SK-N-SH treated with all-trans-retinoic acid at 6 μM for 48 hours (cell line): ENCODE results near the gene SMARCC1.
"Not testable (repeated sequence)": the region's sequence is repeated elsewhere in the genome, so short reads cannot be mapped to it uniquely, and the experiment has no call there.

Experiments
- ATAC-seq: fragments of 200-7000 bp; cut with Tn5 transposase; 3 replicates; pipeline ENCODE4 v1.9.1; 2020; ENCODE audit warnings: mild to moderate bottlenecking, moderate library complexity
- ARNTL ChIP-seq: fragments of 450-650 bp; formaldehyde crosslinking; IDR thresholded peaks from 2 replicates; pipeline ENCODE4 v1.5.0; 2020; ENCODE audit warnings: low read depth, mild to moderate bottlenecking, moderate library complexity, borderline replicate concordance
- BACH2 ChIP-seq: fragments of 250-450 bp; sonication (Bioruptor Pico); IDR thresholded peaks from 2 replicates; pipeline ENCODE4 v1.9.0; 2021; ENCODE audit warnings: mild to moderate bottlenecking, borderline replicate concordance
- CREB5 ChIP-seq: fragments of 250-450 bp; sonication (Bioruptor Pico); IDR thresholded peaks from 2 replicates; pipeline ENCODE4 v1.5.1; 2020; ENCODE audit warnings: low read depth, mild to moderate bottlenecking, moderate library complexity
- CSDC2 ChIP-seq: fragments of 250-450 bp; sonication (Bioruptor Pico); IDR thresholded peaks from 2 replicates; pipeline ENCODE4 v1.5.0; 2020; ENCODE audit warnings: mild to moderate bottlenecking, moderate library complexity
- CSRNP3 ChIP-seq: fragments of 250-450 bp; sonication (Bioruptor Pico); IDR thresholded peaks from 2 replicates; pipeline ENCODE4 v1.5.1; 2021; ENCODE audit warnings: mild to moderate bottlenecking, moderate library complexity
- ESRRG ChIP-seq: fragments of 250-450 bp; sonication (Bioruptor Pico); IDR thresholded peaks from 2 replicates; pipeline ENCODE4 v1.6.1; 2021; ENCODE audit warnings: mild to moderate bottlenecking
- GLIS3 ChIP-seq: fragments of 250-450 bp; sonication (Bioruptor Pico); IDR thresholded peaks from 2 replicates; pipeline ENCODE4 v1.5.0; 2020; ENCODE audit warnings: mild to moderate bottlenecking, moderate library complexity
- ISL1 ChIP-seq: fragments of 250-450 bp; sonication (Bioruptor Pico); IDR thresholded peaks from 2 replicates; pipeline ENCODE4 v2.1.2; 2022; ENCODE audit warnings: mild to moderate bottlenecking, moderate library complexity
- OSR1 ChIP-seq: fragments of 250-450 bp; sonication (Bioruptor Pico); IDR thresholded peaks from 2 replicates; pipeline ENCODE4 v1.8.0; 2022; ENCODE audit warnings: moderate library complexity, mild to moderate bottlenecking, inconsistent platforms
- PATZ1 ChIP-seq: fragments of 250-450 bp; sonication (Bioruptor Pico); IDR thresholded peaks from 2 replicates; pipeline ENCODE4 v1.8.0; 2020; ENCODE audit warnings: mild to moderate bottlenecking, moderate library complexity, borderline replicate concordance
- POU6F1 ChIP-seq: fragments of 250-450 bp; sonication (Bioruptor Pico); IDR thresholded peaks from 2 replicates; pipeline ENCODE4 v1.8.0; 2021; ENCODE audit warnings: low read depth, mild to moderate bottlenecking, moderate library complexity, borderline replicate concordance
- PPARA ChIP-seq: fragments of 250-450 bp; sonication (Bioruptor Pico); IDR thresholded peaks from 2 replicates; pipeline ENCODE4 v1.5.0; 2020; ENCODE audit warnings: mild to moderate bottlenecking, borderline replicate concordance
- RARB ChIP-seq: fragments of 250-450 bp; sonication (Bioruptor Pico); IDR thresholded peaks from 2 replicates; pipeline ENCODE4 v1.8.0; 2021; ENCODE audit warnings: mild to moderate bottlenecking, moderate library complexity
- SNAI2 ChIP-seq: fragments of 250-450 bp; sonication (Bioruptor Pico); IDR thresholded peaks from 2 replicates; pipeline ENCODE4 v1.5.0; 2020; ENCODE audit warnings: mild to moderate bottlenecking, moderate library complexity
- TSHZ2 ChIP-seq: fragments of 250-450 bp; sonication (Bioruptor Pico); IDR thresholded peaks from 2 replicates; pipeline ENCODE4 v1.5.0; 2020; ENCODE audit warnings: mild to moderate bottlenecking, moderate library complexity
- ZC3H10 ChIP-seq: fragments of 250-450 bp; sonication (Bioruptor Pico); IDR thresholded peaks from 2 replicates; pipeline ENCODE4 v1.5.1; 2021; ENCODE audit warnings: mild to moderate bottlenecking, moderate library complexity
- ZFP30 ChIP-seq: fragments of 450-650 bp; formaldehyde crosslinking; IDR thresholded peaks from 2 replicates; pipeline ENCODE4 v1.5.0; 2022; ENCODE audit warnings: mild to moderate bottlenecking, moderate library complexity
- ZNF565 ChIP-seq: fragments of 450-650 bp; formaldehyde crosslinking; conservative IDR thresholded peaks from 2 replicates; pipeline ENCODE4 v1.5.0; 2020; ENCODE audit warnings: low read depth, mild to moderate bottlenecking, moderate library complexity
- ZNF70 ChIP-seq: fragments of 450-650 bp; formaldehyde crosslinking; IDR thresholded peaks from 2 replicates; pipeline ENCODE4 v1.5.0; 2020; ENCODE audit warnings: mild to moderate bottlenecking, moderate library complexity
- ZNF8 ChIP-seq: fragments of 450-650 bp; formaldehyde crosslinking; IDR thresholded peaks from 2 replicates; pipeline ENCODE4 v1.5.0; 2020; ENCODE audit warnings: mild to moderate bottlenecking, moderate library complexity

Gene SMARCC1

GRCh38 chr3:47732143-47732542, 49.5 kb downstream of the SMARCC1 start:
- no peak for ATAC-seq
- TF ChIP-seq PATZ1 (CRISPR knock-in tag): no peak
- TF ChIP-seq ESRRG (CRISPR knock-in tag): no peak
- no peak for TF ChIP-seq ZNF70 (CRISPR knock-in tag)
- TF ChIP-seq SNAI2 (CRISPR knock-in tag): no peak
- TF ChIP-seq POU6F1: no peak

- no peak for ATAC-seq
- TF ChIP-seq ZFP30 (CRISPR knock-in tag) (no peak), ZC3H10 (CRISPR knock-in tag) (no peak), RARB (no peak), POU6F1 (no peak), ZNF565 (CRISPR knock-in tag) (no peak), SNAI2 (CRISPR knock-in tag) (no peak), ESRRG (CRISPR knock-in tag) (no peak), CSDC2 (CRISPR knock-in tag) (no peak), ZNF8 (CRISPR knock-in tag) (no peak), PATZ1 (CRISPR knock-in tag) (no peak), GLIS3 (CRISPR knock-in tag) (no peak), ISL1 (CRISPR knock-in tag) (no peak), OSR1 (CRISPR knock-in tag) (no peak), CSRNP3 (no peak), ARNTL (CRISPR knock-in tag) (no peak)
These were observed 50.6 kb downstream of the SMARCC1 start for GRCh38 chr3:47731061-47731460.

GRCh38 chr3:47722859-47723258, 58.8 kb downstream of the SMARCC1 start:
- TF ChIP-seq GLIS3 (CRISPR knock-in tag) (no peak), ZC3H10 (CRISPR knock-in tag) (no peak), TSHZ2 (CRISPR knock-in tag) (no peak), ISL1 (CRISPR knock-in tag) (no peak), CREB5 (CRISPR knock-in tag) (no peak), PPARA (CRISPR knock-in tag) (no peak), OSR1 (CRISPR knock-in tag) (no peak), ZNF70 (CRISPR knock-in tag) (no peak), BACH2 (no peak)
- no peak for ATAC-seq

DNA sequence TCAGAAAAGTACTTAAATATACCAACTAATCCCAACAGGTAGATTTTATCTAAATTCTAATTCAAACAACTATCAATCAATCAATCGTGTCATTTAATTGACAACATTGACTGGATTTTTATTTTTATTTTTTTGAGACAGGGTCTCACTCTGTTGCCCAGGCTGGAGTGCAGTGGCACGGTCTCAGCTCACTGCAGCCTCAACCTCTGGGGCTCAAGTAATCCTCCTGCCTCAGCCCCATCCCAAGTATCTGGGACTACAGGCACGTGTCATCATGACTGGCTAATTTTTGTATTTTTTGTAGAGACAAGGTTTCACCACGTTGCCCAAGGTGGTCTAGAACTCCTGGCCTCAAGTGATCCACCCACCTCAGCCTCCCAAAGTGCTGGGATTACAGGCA, 64.2 kb downstream of the SMARCC1 start:
- ATAC-seq: not testable (repeated sequence)
